Peyer's patch (tissue), 4 donors: ENCODE results near the gene CIPC.

ENCODE experiments used
- POLR2A ChIP-seq, 2 donors: fragments of 450-650 bp; IDR thresholded peaks; one replicate each; pipeline ENCODE4 v1.5.1; 2017; ENCODE audit warnings: antibody characterized with exemption in 2 of 2, mild to moderate bottlenecking in 2 of 2, moderate library complexity in 2 of 2
- TF ChIP-seq, protein P1 (sequence below), 6 experiments: fragments of 450-650 bp in 4 of 6; fragments of 200-600 bp in 2 of 6; sonication (generic) in 1 of 6; IDR thresholded peaks; one replicate each; pipeline ENCODE4 v1.5.1; 2017 to 2019; ENCODE audit warnings: antibody characterized with exemption in 6 of 6, mild to moderate bottlenecking in 3 of 6, moderate library complexity in 1 of 6

DNA sequence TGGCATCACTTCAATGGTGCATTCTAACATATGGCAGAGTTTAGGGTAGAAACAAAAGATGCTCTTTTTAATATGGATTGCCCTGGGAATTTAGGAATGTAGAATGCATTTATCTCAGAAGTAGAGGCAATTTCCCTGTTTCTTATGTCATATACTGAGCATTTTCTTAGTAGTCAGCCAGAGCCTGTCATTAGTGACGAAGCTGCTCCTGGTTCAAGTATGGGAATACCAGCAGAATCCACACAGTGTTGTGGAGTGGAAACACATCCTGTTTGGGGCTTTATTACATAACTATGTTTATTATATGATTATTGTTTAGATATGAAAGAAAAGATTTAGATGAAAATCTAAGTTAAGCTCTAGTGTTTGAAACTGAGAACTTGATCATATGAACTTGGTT, 12.2 kb downstream of the CIPC start:
- TF ChIP-seq, protein P1, sequence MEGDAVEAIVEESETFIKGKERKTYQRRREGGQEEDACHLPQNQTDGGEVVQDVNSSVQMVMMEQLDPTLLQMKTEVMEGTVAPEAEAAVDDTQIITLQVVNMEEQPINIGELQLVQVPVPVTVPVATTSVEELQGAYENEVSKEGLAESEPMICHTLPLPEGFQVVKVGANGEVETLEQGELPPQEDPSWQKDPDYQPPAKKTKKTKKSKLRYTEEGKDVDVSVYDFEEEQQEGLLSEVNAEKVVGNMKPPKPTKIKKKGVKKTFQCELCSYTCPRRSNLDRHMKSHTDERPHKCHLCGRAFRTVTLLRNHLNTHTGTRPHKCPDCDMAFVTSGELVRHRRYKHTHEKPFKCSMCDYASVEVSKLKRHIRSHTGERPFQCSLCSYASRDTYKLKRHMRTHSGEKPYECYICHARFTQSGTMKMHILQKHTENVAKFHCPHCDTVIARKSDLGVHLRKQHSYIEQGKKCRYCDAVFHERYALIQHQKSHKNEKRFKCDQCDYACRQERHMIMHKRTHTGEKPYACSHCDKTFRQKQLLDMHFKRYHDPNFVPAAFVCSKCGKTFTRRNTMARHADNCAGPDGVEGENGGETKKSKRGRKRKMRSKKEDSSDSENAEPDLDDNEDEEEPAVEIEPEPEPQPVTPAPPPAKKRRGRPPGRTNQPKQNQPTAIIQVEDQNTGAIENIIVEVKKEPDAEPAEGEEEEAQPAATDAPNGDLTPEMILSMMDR (IDR thresholded peaks at IDR 0.05) = no peak
- no peak for TF ChIP-seq POLR2A (IDR thresholded peaks at IDR 0.05)
